Measurements from ENCODE around the gene RPL10A.
A peak's percentile ranks its signal among the peaks of the same experiment; 100 is the strongest.

The RPL10A gene

DNA sequence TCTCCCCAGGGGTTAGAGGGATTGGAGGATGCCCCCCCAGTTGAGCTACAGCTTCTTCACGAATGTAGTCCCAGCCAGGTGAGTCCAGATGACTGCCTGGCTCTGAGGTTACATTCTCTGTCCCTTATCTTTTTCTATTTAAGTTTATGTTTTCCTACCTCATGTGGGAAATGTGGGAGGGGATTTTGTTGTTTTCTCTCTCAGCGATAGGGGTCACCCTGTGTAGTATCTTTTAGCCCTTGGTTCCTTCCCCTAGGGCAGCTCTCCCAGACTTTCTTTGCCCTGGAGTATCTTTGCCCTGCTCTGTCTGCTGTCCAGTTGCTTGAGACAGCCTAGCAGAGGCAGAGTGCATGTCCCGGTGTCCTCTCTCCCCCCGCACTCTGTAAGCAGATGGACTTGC is 10.3 kb upstream of the RPL10A start:
- Histone ChIP-seq H3K9ac (ENCODE audit: low read depth, low read length) (no peak overlapping the region), H3K36me3 (ENCODE audit: insufficient read depth, low read length) (no peaks in the 10 kb centered on the region), H3K4me1 (ENCODE audit: insufficient read depth, low read length) (peaks cover 4% of the 10 kb centered on the region; the same call in 1 of the 2 replicates), H3K9me3 (ENCODE audit: control insufficient read depth, insufficient read depth, low read length) (no peaks in the 10 kb centered on the region)

DNA sequence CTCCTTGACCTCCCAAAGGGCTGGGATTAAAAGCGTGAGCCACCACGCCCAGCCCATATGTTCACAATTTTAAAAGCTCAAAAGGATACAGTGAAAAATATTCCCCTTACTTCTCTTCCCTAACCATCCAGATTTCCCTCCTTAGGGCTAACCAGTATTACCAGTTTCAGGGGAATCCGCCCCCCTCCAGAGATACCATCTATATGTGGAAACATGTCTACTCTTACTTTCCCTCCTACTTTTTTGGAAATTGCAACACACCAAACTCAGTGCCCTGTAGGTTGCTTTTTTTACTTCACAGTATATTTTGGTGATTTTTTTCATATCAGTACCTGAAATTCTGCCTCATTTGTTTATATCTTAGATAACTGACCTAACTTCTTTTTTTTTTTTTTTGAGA is 6.9 kb upstream of the RPL10A start:
- no peaks in the 10 kb centered on the region for H3K9me3 ChIP-seq (ENCODE audit: control insufficient read depth, insufficient read depth, low read length)
- no peaks in the 10 kb centered on the region for H3K4me1 ChIP-seq (ENCODE audit: insufficient read depth, low read length)
- H3K9ac ChIP-seq (ENCODE audit: low read depth, low read length): no peak overlapping the region
- peaks cover 3% of the 10 kb centered on the region; the same call in 1 of the 2 replicates for H3K36me3 ChIP-seq (ENCODE audit: insufficient read depth, low read length)

DNA sequence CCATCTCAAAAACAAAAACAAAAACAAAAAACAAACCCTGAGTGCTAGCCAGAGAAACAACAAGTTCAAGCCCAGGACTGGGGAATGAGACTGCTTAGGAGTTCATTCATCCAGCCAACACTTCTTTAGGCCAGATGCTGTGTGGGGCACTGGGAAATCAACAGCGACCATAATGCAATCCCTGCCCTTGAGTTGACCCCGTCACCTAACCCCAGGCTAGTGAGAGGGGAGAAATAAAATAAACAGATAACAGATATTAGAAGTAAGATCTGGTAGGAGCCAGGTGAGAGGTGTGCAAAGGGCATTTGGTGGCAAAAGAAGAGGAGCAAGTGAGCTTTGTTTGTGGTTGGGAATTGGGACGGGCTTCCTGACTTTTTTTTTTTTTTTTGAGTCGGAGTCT is 4.9 kb upstream of the RPL10A start:
- H3K9me3 ChIP-seq (ENCODE audit: control insufficient read depth, insufficient read depth, low read length): no peaks in the 10 kb centered on the region
- H3K36me3 ChIP-seq (ENCODE audit: insufficient read depth, low read length): peaks cover 7% of the 10 kb centered on the region; the same call in 1 of the 2 replicates
- H3K9ac ChIP-seq (ENCODE audit: low read depth, low read length): no peak overlapping the region
- H3K4me1 ChIP-seq (ENCODE audit: insufficient read depth, low read length): no peaks in the 10 kb centered on the region

DNA sequence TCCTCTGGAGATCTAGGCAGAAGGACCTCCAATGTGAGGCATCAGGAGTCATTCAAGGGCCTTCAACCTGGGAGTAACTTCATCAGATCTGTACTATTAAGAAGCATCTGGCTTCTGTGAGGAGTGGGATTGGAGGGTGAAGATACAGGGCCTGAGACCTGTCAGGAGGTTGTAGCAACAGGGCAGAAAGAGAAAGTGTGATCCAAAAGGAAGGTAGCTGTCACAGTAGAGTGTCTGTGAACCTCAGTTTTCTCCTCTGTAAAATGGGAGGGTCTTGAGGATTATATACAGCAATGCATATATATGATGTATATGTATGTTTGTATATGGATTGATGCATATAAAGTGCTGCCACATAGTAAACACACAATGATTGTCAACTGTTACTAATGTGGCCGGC is 2.6 kb upstream of the RPL10A start:
- Histone ChIP-seq H3K9me3 (ENCODE audit: control insufficient read depth, insufficient read depth, low read length) (no peaks in the 10 kb centered on the region), H3K4me1 (ENCODE audit: insufficient read depth, low read length) (peaks cover 6% of the 10 kb centered on the region; the same call in 1 of the 2 replicates), H3K36me3 (ENCODE audit: insufficient read depth, low read length) (peaks cover 26% of the 10 kb centered on the region), H3K9ac (ENCODE audit: low read depth, low read length) (no peak overlapping the region)

DNA sequence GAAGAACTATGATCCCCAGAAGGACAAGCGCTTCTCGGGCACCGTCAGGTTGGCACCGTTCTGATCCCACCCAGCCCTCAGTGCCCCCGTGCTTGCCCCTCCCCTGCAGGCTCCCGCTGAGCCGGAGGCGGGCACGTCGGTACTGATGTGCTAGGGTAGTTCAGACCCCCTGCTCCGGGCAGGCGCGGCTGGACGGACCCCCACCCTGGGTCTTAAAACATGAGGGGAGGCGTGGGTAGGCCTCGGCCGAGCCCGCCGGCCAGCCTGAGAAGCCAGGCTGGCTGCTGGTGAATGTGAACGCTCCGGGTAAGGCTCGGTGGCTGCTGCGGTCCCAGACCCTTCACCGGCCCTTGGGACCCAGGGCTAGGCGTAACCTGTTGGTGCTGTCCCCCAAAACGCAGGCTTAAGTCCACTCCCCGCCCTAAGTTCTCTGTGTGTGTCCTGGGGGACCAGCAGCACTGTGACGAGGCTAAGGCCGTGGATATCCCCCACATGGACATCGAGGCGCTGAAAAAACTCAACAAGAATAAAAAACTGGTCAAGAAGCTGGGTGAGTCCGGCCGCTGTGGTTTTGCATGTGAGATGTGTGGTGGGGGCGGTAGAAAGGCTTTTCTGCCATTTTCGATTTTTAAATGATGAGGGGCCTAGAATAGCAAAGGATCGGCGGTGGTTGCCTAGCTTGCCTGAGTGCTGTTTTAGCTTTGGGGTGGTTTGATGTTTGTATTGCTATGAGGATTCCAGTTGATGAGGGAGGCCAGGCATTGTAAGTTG is 964 bp downstream of the RPL10A start:
- Histone ChIP-seq H3K36me3 (ENCODE audit: insufficient read depth, low read length) (peaks cover 39% of the 10 kb centered on the region), H3K9me3 (ENCODE audit: control insufficient read depth, insufficient read depth, low read length) (no peaks in the 10 kb centered on the region), H3K4me1 (ENCODE audit: insufficient read depth, low read length) (peaks cover 15% of the 10 kb centered on the region), H3K9ac (ENCODE audit: low read depth, low read length) (peak overlapping the region; percentile 88)

DNA sequence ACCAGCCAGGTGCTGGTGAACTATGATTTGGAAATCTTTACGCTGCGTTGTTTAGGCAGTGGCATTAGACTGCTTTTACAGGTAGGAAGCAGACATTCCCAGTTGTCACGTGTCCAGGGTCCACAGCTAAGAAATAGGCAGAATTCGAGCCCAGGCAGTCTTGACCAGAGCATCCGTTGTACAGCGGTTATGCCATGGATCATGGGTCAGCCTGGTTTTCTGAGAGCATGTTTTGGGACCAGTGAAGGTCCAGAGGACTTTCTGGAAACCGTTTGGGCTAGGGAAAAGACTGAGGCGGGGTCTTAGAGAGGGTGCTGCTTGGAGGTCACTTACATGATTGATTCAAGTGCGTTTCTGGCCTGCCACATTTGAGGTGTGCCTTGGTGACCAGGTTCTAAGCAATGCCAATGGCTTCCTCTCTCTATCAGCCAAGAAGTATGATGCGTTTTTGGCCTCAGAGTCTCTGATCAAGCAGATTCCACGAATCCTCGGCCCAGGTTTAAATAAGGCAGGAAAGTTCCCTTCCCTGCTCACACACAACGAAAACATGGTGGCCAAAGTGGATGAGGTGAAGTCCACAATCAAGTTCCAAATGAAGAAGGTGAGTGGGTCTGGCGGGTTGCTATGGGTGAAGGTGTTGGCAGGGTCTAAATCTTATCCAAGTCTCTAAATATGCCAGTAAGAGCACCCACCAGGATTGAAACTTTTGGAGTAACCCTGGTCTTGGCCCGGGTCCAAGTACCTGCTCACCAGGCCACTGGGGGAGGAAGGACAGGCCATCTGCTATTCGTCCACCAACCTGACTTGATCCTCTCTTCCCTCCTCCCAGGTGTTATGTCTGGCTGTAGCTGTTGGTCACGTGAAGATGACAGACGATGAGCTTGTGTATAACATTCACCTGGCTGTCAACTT is 1.8 kb downstream of the RPL10A start:
- Histone ChIP-seq H3K9ac (ENCODE audit: low read depth, low read length) (peak overlapping the region; percentile 88), H3K4me1 (ENCODE audit: insufficient read depth, low read length) (peaks cover 15% of the 10 kb centered on the region), H3K9me3 (ENCODE audit: control insufficient read depth, insufficient read depth, low read length) (no peaks in the 10 kb centered on the region), H3K36me3 (ENCODE audit: insufficient read depth, low read length) (peaks cover 39% of the 10 kb centered on the region)

DNA sequence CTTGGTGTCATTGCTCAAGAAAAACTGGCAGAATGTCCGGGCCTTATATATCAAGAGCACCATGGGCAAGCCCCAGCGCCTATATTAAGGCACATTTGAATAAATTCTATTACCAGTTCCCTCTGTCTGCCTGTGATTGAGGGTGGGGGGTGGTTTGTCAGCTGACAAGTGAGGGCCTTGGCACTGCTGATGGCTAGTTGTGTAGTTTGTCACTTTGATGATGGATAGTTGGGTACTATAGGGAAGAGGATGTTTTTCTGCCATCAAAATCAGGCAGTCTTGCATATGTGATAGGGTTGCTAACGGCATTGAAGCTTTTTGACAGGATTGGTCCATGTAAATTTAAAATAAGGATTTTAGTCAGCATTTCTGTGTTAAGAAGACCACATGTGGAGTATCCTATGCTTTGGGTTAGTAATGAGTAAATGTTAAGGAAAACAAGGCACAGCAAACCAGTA is 2.5 kb downstream of the RPL10A start:
- Histone ChIP-seq H3K9ac (ENCODE audit: low read depth, low read length) (peak overlapping the region; percentile 88; the same call in 1 of the 2 replicates), H3K36me3 (ENCODE audit: insufficient read depth, low read length) (peaks cover 39% of the 10 kb centered on the region), H3K9me3 (ENCODE audit: control insufficient read depth, insufficient read depth, low read length) (no peaks in the 10 kb centered on the region), H3K4me1 (ENCODE audit: insufficient read depth, low read length) (peaks cover 15% of the 10 kb centered on the region)

DNA sequence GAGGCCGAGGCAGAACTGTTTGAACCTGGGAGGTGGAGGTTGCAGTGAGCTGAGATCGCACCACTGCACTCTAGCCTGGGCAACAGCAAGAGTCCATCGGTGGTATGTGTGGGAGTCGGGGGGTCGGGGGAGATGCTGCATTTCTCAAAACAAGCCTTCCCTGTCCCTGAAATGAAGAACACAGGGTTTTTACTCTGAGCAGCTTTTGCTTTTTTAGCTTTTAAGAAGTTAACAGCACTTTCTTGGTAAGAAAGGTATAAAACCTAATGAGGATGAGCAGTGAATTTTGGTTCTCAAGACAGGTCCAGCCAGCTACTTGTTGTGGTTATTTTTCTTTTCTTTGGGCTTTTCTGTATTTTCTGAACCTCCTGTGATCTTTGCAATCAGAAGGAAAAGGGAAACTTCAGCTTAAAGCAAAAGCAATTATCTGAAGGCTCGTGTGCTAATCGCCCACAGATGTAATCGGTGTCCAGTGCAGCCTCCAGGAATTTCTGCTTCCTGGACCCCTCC is 3.7 kb downstream of the RPL10A start:
- peaks cover 36% of the 10 kb centered on the region for H3K36me3 ChIP-seq (ENCODE audit: insufficient read depth, low read length)
- peaks cover 15% of the 10 kb centered on the region for H3K4me1 ChIP-seq (ENCODE audit: insufficient read depth, low read length)
- H3K9ac ChIP-seq (ENCODE audit: low read depth, low read length): no peak overlapping the region
- H3K9me3 ChIP-seq (ENCODE audit: control insufficient read depth, insufficient read depth, low read length): no peaks in the 10 kb centered on the region

DNA sequence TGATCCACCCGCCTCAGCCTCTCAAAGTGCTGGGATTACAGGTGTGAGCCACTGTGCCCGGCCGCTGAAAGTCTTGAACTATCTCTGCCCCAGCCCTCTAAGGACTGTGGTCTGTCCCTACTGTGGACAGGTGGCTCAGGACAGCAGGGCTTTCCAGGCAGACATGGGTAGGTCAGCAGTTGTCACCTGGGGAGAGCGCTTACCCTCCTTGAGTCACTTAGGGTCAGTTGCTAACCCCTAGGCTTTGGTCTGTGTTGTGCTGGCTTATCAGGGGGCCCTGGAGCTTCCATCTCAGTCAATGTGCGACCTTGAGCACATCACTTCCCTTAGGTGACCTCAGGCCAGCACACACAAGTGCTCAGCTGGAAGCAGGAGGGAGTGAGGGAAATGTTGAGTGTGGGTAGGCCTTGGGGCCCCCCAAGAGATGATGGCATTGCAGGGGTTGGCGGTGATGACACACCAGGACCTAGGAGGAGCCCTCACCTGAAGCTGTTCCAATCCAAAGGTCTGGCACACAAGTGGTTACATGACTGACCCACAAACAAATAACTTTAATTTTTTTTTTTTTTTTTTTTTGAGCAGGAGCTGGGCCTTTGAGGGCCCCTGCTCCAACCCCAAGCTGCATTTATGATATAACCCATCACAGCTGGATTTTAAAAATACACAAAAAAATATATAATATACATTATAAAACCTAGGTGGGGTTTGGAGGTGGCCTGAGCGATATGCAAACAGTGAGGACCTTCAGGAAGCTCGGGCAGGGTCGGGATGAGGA is 5.1 kb downstream of the RPL10A start:
- H3K36me3 ChIP-seq (ENCODE audit: insufficient read depth, low read length): peaks cover 36% of the 10 kb centered on the region
- H3K4me1 ChIP-seq (ENCODE audit: insufficient read depth, low read length): peaks cover 15% of the 10 kb centered on the region
- H3K9ac ChIP-seq (ENCODE audit: low read depth, low read length): no peak overlapping the region
- H3K9me3 ChIP-seq (ENCODE audit: control insufficient read depth, insufficient read depth, low read length): no peaks in the 10 kb centered on the region

DNA sequence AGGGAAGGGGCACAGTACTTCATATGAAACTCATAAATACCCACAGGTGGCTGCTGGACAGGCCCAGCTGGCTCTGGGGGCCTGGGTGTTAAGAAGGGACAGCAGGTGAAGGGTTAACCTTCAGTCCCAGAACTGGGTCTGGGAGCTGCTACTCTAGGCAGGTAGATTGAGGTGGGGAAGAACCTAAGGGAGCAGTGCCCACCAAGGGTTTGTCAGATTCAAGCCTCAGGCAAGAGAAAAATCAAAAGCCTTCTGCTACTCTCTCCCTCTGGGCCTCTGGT is 5.6 kb downstream of the RPL10A start:
- Histone ChIP-seq H3K9me3 (ENCODE audit: control insufficient read depth, insufficient read depth, low read length) (no peaks in the 10 kb centered on the region), H3K9ac (ENCODE audit: low read depth, low read length) (no peak overlapping the region), H3K4me1 (ENCODE audit: insufficient read depth, low read length) (peaks cover 15% of the 10 kb centered on the region), H3K36me3 (ENCODE audit: insufficient read depth, low read length) (peaks cover 34% of the 10 kb centered on the region)

DNA sequence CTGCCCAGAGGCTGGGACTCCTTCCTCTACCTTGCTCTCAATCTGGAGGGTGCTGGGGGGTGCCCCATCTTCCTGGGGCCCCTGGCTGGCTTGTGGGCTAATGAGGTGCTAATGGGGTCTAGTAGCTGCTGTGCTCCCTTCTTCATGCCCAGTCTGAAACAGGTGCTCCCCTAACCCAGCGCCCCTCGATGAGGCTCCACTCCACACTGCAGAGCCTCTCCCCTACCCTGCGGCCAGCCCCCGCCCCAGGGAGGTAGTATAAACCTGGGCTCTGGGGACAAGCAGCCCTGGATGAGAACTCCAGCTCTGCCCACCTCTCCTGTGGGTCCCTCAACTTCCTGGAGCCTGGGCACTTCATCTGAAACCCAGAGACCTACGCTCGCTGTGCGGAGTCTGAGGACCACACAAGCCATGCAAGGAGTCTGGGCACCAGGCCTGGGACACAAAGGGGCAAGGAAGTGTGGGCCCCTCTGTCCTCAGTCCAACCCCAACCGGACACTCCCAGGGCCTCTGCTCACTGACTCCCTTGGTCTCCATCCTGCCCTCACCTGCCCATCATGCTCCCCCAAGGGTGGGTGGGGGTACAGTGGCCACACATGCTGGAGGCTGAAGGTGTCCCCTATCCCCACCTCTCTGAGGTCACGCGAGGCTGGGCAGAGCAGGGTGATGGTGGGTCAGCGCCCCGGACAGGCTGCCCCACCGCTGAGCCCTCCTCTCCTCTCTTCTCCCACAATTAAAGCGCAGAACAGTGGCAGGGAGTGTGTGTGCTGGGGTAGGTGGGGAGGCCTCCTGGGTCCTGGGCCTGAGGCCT is 6.1 kb downstream of the RPL10A start:
- no peaks in the 10 kb centered on the region for H3K9me3 ChIP-seq (ENCODE audit: control insufficient read depth, insufficient read depth, low read length)
- H3K9ac ChIP-seq (ENCODE audit: low read depth, low read length): no peak overlapping the region

DNA sequence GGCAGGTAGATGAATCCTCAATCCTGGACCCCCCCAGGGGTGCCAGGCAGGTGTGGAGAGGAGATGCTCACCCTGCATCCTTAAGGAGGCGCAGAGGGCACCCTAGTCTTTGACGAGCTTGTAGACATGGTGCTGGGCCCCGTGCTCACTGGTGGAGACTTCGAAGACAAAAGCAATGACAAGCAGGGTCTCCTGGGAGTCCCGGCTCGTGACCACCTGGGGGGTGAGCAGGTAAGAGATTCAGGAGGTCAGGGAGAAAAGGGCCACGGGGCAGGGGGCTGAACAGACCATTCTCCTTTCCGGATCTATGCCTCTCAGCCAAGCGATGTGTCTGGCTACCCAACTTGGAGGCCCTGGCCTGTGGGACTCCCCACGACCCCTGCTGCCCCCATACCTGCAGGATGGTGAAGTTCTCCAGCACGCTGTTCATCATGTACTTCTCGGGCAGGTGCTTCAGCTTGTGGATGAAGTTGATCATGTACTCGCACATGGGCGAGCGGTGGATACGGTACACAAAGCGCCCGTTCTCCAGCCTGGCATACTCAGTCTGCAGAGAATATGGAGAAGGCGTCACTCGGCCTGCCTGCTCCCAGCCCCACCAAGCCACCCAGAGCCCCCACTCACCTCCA is 6.9 kb downstream of the RPL10A start:
- Histone ChIP-seq H3K9ac (ENCODE audit: low read depth, low read length) (no peak overlapping the region), H3K36me3 (ENCODE audit: insufficient read depth, low read length) (peaks cover 22% of the 10 kb centered on the region), H3K9me3 (ENCODE audit: control insufficient read depth, insufficient read depth, low read length) (no peaks in the 10 kb centered on the region), H3K4me1 (ENCODE audit: insufficient read depth, low read length) (peaks cover 14% of the 10 kb centered on the region)

More for the DNA sequence above, 6.1 kb downstream of the RPL10A start:
- peaks cover 29% of the 10 kb centered on the region for H3K36me3 ChIP-seq (ENCODE audit: insufficient read depth, low read length)
- peaks cover 15% of the 10 kb centered on the region for H3K4me1 ChIP-seq (ENCODE audit: insufficient read depth, low read length)

DNA sequence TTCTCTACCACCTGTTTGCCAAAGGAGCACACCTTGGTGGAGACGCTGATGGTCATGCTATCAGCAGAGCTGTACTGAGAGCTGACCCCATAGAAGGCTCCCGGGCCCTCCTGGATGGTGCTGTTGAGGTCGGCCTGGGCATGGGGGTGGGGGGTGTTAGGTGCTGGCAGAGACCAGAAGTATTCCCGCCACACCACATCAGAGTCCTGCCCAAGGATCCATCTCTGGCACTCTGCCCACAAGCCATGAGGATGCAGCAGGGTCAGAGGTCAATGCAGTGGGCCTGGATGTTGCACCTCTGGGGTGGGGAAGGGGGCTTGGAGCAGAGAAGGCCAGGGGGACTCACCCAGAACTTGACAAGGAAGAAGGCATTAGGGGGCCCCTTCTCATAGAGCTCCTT is 7.4 kb downstream of the RPL10A start:
- peaks cover 17% of the 10 kb centered on the region for H3K36me3 ChIP-seq (ENCODE audit: insufficient read depth, low read length)
- H3K4me1 ChIP-seq (ENCODE audit: insufficient read depth, low read length): peaks cover 10% of the 10 kb centered on the region
- H3K9me3 ChIP-seq (ENCODE audit: control insufficient read depth, insufficient read depth, low read length): no peaks in the 10 kb centered on the region
- no peak overlapping the region for H3K9ac ChIP-seq (ENCODE audit: low read depth, low read length)

Measured in ES-I3 (cell line).